ENCODE data around the gene LOC128125822.

The LOC128125822 gene

DNA sequence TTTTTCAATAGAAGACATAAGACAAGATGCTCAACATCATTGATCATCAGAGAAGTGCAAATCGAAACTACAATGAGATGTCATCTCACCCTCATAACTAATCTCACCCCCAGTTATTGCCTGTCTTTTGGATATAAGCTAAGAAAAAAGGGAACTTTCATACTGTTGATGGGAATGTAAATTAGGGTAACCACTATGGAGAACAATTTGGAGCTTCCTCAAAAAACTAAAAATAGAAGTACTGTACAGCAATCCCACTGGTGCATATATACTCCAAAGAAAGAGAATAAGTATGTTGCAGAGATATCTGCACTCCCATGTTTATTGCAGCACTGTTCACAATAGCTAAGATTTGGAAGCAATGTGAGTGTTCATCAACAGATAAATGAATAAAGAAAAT lies 37.0 kb downstream of the LOC128125822 start:
- no peaks in the 10 kb centered on the region for H3K9me3 ChIP-seq (ENCODE audit: insufficient read depth, low read depth)
- no peak overlapping the region for H3K4me2 ChIP-seq
- intact Hi-C loops (cut with micrococcal nuclease; ENCODE audit: unreplicated experiment), result no loop called here
- no peak overlapping the region for H3K27ac ChIP-seq
- no peaks in the 10 kb centered on the region for H3K36me3 ChIP-seq (ENCODE audit: low read depth)
- ChIA-PET CTCF (no interaction called here), POLR2A (ENCODE audit: unreplicated experiment) (no interaction called here)
- no TSS peak for BruUV-seq (replicated peaks)
- no peak for TF ChIP-seq EZH2 (IDR thresholded peaks at IDR 0.05; ENCODE audit: low read depth)
- TF ChIP-seq, protein P1, sequence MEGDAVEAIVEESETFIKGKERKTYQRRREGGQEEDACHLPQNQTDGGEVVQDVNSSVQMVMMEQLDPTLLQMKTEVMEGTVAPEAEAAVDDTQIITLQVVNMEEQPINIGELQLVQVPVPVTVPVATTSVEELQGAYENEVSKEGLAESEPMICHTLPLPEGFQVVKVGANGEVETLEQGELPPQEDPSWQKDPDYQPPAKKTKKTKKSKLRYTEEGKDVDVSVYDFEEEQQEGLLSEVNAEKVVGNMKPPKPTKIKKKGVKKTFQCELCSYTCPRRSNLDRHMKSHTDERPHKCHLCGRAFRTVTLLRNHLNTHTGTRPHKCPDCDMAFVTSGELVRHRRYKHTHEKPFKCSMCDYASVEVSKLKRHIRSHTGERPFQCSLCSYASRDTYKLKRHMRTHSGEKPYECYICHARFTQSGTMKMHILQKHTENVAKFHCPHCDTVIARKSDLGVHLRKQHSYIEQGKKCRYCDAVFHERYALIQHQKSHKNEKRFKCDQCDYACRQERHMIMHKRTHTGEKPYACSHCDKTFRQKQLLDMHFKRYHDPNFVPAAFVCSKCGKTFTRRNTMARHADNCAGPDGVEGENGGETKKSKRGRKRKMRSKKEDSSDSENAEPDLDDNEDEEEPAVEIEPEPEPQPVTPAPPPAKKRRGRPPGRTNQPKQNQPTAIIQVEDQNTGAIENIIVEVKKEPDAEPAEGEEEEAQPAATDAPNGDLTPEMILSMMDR (conservative IDR thresholded peaks at IDR 0.05), result no peak
- H3K4me1 ChIP-seq (replicated peaks; ENCODE audit: insufficient read depth), result no peaks in the 10 kb centered on the region
- no peaks in the 10 kb centered on the region for H3K79me2 ChIP-seq (ENCODE audit: low read depth)
- H3K4me3 ChIP-seq, result no peak overlapping the region
- DNase-seq, result no peak
- 0 out of 2 replicates have a peak, but pooled peaks cover 4% of the 10 kb centered on the region for H3F3A ChIP-seq (ENCODE audit: insufficient read depth, low read depth)
- no peak overlapping the region for H2AFZ ChIP-seq
- H3K9me2 ChIP-seq (ENCODE audit: insufficient read depth), result no peaks in the 10 kb centered on the region
- H3K27me3 ChIP-seq (ENCODE audit: insufficient read depth, low read depth), result no peaks in the 10 kb centered on the region
- H4K20me1 ChIP-seq (ENCODE audit: insufficient read depth), result no peaks in the 10 kb centered on the region

DNA sequence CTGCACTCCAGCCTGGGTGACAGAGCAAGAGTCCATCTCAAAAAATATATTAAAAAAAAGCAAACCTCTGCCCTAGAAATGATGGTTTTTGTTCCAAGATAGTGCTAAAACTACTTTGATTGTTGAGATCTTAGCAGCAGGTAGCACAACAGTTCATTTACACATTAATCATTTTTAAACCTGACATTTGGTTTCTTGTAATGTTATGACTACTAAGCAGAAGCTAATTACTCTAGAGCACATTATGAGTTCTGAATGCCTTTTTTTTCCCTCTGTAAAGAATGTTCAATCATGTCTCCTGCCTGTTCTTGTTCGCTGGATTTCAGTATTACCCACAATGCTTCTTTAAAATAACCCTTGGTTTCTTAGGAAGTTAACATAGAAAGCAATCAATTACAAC lies 38.7 kb downstream of the LOC128125822 start:
- intact Hi-C loops (cut with micrococcal nuclease; ENCODE audit: unreplicated experiment), result no loop called here
- Histone ChIP-seq H3K9me2 (ENCODE audit: insufficient read depth) (no peaks in the 10 kb centered on the region), H3F3A (ENCODE audit: insufficient read depth, low read depth) (0 out of 2 replicates have a peak, but pooled peaks cover 4% of the 10 kb centered on the region), H2AFZ (no peak overlapping the region), H3K36me3 (ENCODE audit: low read depth) (no peaks in the 10 kb centered on the region), H3K79me2 (ENCODE audit: low read depth) (no peaks in the 10 kb centered on the region), H3K27ac (no peak overlapping the region), H3K4me3 (no peak overlapping the region), H3K4me1 (replicated peaks; ENCODE audit: insufficient read depth) (no peaks in the 10 kb centered on the region), H3K4me2 (no peak overlapping the region), H3K27me3 (ENCODE audit: insufficient read depth, low read depth) (no peaks in the 10 kb centered on the region), H4K20me1 (ENCODE audit: insufficient read depth) (no peaks in the 10 kb centered on the region), H3K9me3 (ENCODE audit: insufficient read depth, low read depth) (no peaks in the 10 kb centered on the region)
- no peak for DNase-seq
- CTCF ChIA-PET, result no interaction called here
- POLR2A ChIA-PET (ENCODE audit: unreplicated experiment), result no interaction called here
- no peak for TF ChIP-seq EZH2 (IDR thresholded peaks at IDR 0.05; ENCODE audit: low read depth)
- TF ChIP-seq, protein P1 (conservative IDR thresholded peaks at IDR 0.05), result no peak
- no TSS peak for BruUV-seq (replicated peaks)

DNA sequence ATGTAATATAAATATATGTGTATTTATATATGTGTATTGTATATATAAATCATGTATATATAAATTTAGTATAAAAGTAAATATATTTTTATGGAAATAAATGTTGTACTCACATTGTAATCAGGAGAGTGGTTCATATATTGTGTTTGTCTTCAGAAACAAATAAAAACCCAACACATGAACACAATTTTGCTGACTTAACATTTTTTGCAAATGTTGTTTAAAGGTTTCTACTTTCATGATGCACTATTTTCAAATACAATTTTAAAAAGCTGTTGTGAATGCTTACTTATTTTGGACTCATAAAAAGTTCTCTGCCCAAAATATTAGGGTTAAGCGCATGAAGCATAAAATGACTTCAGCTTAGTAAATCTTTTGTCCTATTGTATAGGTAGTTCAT lies 39.3 kb downstream of the LOC128125822 start:
- no peaks in the 10 kb centered on the region for H3K36me3 ChIP-seq (ENCODE audit: low read depth)
- no peak overlapping the region for H2AFZ ChIP-seq
- TF ChIP-seq, protein P1 (conservative IDR thresholded peaks at IDR 0.05), result no peak
- no peak for TF ChIP-seq EZH2 (IDR thresholded peaks at IDR 0.05; ENCODE audit: low read depth)
- no peaks in the 10 kb centered on the region for H3K9me2 ChIP-seq (ENCODE audit: insufficient read depth)
- no peaks in the 10 kb centered on the region for H3K27me3 ChIP-seq (ENCODE audit: insufficient read depth, low read depth)
- no peak overlapping the region for H3K4me3 ChIP-seq
- BruUV-seq (replicated peaks), result no TSS peak
- no peaks in the 10 kb centered on the region for H3K4me1 ChIP-seq (replicated peaks; ENCODE audit: insufficient read depth)
- H3K4me2 ChIP-seq, result no peak overlapping the region
- DNase-seq, result no peak
- no peaks in the 10 kb centered on the region for H3K79me2 ChIP-seq (ENCODE audit: low read depth)
- ChIA-PET POLR2A (ENCODE audit: unreplicated experiment) (no interaction called here), CTCF (no interaction called here)
- intact Hi-C loops (cut with micrococcal nuclease; ENCODE audit: unreplicated experiment), result no loop called here
- H4K20me1 ChIP-seq (ENCODE audit: insufficient read depth), result no peaks in the 10 kb centered on the region
- H3F3A ChIP-seq (ENCODE audit: insufficient read depth, low read depth), result 0 out of 2 replicates have a peak, but pooled peaks cover 4% of the 10 kb centered on the region
- no peak overlapping the region for H3K27ac ChIP-seq
- H3K9me3 ChIP-seq (ENCODE audit: insufficient read depth, low read depth), result no peaks in the 10 kb centered on the region
